HG03460 (cell line): ENCODE measurements around the gene PGAM5.
"Not testable (repeated sequence)": the region's sequence is repeated elsewhere in the genome, so short reads cannot be mapped to it uniquely, and the experiment has no call there.

Source experiments
- ATAC-seq: cut with Tn5 transposase; IDR thresholded peaks from one replicate; pipeline ENCODE4 v1.9.1; 2021; ENCODE audit not compliant: unreplicated experiment

The PGAM5 gene

DNA sequence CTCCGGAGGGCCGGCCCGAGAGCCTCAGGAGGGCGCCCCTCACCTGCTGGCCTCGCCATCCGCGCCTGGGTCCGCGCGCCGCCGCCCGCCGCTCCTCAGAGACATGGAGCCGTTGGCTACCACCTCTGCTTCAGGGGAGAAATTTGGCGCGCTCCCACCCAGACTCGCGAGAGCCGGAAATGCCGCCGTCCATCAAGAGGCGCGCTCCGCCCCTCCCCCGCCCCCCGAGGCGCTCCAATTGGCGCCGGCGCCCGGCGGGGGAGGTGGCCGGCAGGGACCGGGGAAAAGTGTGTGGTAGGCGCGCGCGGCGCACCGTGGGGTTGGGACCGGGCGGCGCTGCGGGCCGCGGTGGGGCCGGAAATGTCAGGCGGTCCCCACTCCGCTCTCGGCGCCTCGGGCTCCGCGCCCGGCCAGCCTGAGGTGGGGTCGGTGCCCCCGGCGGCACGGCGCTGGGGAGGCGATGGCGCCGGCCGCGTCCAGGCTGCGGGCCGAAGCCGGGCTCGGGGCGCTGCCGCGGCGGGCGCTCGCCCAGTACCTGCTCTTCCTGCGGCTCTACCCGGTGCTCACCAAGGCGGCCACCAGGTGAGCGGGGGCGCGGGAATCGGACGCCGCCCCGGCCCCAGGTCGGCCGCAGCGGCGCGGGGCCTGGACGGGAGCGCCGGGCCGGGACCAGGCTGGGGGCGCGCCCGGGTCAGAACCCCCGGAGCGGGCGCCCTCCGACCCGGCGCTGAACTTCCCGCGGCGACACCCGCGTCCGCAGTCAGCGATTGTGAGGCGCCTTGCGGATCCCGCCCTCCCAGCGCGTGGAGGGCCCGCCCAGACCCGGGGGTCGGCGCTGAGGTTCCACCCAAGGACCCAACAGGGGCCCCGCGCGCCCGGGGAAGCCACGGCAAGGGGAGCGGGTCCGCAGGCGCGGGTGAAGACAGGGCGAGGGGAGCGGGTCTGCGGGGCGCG lies 23.2 kb upstream of the PGAM5 start, which contains the start of the genes POLE and PXMP2:
POLE (minus strand) TSS at position 132 of the 954 bp plus-strand sequence; CDS start at position 105, 27 bp downstream.
PXMP2 (plus strand) TSS at position 377 of the 954 bp plus-strand sequence; CDS start at position 461, 84 bp downstream.
- peak; percentile 88 for ATAC-seq

DNA sequence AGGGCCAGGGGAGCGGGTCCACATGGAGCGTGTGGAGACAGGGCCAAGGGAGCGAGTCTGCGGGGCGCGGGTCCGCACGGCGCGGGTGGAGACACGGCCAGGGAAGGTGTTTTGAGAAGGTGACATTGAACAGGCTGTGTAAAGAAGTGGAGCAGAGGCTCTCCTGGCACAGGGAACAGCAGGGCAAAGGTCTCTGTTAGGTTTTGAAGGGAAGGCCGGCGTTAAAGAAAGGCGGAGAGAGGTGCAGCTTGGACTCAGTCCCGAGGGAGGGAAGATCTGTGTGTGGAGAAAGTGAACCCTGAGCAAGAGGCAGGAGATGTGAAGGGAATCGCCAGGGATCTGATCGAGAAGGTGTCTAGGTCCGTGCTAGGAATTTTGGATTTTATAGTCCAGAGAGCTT lies 21.4 kb upstream of the PGAM5 start:
- ATAC-seq, result no peak

GRCh38 chr12:132690112-132690511 lies 20.5 kb upstream of the PGAM5 start:
- ATAC-seq, result no peak

DNA sequence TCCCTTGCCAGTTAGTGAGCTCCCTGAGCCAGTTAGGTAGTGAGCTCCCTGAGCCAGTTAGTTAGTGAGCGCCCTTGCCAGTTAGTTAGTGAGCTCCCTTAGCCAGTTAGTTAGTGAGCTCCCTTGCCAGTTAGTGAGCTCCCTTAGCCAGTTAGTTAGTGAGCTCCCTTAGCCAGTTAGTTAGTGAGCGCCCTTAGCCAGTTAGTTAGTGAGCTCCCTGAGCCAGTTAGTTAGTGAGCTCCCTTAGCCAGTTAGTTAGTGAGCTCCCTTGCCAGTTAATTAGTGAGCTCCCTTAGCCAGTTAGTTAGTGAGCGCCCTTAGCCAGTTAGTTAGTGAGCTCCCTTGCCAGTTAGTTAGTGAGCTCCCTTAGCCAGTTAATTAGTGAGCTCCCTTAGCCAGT lies 18.6 kb upstream of the PGAM5 start:
- not testable (repeated sequence) for ATAC-seq

GRCh38 chr12:132694888-132695287 lies 15.8 kb upstream of the PGAM5 start:
- not testable (repeated sequence) for ATAC-seq

GRCh38 chr12:132695431-132695830 lies 15.2 kb upstream of the PGAM5 start:
- no peak for ATAC-seq

- no peak for ATAC-seq
These were observed 12.3 kb upstream of the PGAM5 start for GRCh38 chr12:132698341-132698740.

DNA sequence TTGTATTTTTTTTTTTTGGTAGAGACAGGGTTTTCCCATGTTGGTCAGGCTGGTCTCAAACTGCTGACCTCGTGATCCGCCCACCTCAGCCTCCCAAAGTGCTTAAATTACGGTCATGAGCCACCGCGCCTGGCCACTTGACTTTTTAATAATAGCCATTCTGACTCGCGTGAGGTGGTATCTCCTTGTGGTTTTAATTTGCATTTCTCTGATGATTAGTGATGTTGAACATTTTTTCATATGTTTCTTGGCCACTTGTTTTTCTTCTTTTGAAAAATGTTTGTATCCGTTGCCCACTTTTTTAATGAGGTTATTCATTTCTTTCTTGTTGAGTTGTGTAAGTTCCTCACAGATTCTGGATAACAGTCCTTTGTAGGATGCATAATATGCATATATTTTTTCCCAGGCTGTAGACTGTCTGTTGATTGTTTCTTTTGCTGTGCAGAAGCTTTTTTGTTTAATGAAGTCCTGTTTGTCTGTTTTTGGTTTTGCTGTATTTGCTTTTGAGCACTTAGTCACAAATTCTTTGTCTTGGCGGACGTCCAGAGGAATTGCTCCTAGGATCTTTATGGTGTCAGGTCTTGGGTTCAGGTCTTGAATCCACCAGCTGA lies 10.3 kb upstream of the PGAM5 start:
- ATAC-seq, result no peak

DNA sequence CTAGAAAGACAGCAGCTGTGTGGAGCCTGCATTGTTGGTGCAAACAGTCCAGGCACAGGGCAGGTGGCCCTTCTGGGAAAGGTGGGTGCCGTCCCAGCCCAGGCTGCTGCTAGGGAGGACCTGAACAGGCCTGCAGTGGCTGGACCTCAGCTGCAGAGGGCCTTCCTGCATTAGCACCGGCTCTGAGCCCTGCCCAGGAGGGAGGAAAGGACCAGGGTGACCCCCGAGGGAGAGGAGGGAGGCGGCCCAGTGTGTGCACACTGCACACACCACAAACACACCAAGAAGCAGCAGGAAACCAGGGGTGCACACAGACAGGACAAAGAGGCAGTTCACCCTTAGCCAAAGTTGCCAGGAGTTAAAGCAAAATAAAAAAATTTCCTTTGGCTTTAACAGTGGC lies 8.0 kb upstream of the PGAM5 start:
- ATAC-seq, result no peak

DNA sequence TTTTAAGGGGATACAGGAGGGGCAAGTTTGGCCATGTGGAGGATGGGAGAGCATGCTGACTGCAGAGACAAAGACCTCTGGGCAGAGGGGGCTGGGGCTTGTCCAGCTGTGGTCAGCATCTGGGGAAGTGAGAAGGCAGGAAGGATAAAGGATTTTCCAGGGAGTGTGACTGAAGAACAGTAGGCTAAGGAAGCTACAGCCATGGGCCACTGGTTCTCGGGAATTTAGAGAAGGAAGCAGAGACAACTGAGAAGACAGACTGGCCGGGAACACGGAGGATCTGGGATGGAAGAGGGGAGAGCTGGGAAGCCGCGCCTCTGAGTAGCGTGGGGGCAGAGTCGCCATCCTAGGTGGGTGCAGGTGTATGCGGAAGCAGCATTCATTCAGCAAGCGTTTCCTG lies 7.0 kb upstream of the PGAM5 start:
- no peak for ATAC-seq

GRCh38 chr12:132707241-132707640 lies 3.4 kb upstream of the PGAM5 start:
- no peak for ATAC-seq

GRCh38 chr12:132708150-132708549 lies 2.5 kb upstream of the PGAM5 start:
- no peak for ATAC-seq

DNA sequence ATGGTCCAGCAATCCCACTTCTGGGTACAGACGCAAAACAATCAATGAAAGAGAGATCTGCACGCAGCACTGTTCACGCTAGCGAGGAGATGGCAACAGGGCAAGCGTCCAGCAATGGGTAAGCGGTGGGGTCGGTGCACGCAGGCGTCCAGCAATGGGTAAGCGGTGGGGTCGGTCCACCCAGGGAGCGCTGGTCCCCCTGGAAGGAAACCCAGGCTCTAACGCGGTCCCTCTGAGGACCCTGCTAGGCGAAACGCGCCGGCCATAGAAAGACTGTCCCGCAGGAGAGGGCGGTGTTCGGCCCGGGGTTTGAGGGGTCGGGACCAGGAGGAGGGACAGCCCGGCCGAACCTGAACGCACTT lies 618 bp upstream of the PGAM5 start:
- ATAC-seq, result peak; percentile 27

DNA sequence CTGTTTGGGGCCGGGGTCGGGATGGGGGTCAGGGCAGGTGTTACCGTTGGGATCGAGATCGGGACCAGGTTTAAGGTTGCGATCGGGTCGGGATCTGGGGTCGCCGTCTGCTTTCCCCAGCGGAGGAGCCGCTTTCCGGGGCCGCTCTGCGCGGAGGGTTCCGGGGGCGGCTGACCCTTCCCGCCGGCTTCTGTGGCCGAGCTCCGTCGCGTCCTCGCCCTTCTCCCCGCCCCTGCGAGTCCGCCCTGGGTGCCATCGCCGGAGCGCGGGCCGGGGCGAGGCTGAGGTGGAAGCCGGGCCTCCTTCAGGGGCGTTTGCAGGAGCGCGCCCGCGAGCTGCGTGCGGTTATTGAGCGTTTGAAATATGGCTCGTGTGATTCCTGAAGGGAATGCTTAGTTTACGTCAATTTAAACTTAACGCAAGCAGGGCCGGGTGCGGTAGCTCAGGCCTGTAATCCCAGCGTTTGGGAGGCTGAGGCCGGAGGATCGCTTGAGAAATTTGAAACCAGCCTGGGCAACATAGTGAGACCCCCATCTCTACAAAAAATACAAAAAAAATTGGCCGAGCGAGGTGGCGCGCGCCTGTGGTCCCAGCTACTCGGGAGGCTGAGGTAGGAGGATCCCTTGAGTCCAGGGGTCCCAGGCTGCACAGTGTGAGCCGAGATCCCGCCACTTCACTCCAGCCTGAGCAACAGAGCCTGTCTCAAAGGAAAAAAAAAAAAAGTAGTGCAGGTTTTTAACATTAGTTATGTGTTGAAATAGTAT lies 620 bp downstream of the PGAM5 start:
- peak; percentile 18 for ATAC-seq

GRCh38 chr12:132713123-132713522 lies 2.5 kb downstream of the PGAM5 start:
- no peak for ATAC-seq

DNA sequence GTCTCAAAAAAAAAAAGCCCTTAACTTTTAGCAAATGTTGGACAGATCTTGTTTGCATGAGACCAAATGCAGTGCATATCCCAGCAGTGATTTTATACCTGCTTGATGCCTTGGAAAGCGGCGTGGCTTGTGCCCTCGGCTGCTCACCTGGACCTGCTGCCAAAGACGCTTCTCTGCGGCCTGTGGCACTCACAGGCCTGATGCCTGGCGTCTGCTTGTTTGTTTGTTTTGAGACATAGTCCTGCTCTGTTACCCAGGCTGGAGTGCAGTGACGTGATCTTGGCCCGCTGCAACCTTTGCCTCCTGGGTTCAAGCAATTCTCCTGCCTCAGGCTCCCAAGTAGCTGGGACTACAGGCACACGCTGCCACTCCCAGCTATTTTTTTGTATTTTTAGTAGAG lies 5.2 kb downstream of the PGAM5 start:
- ATAC-seq, result no peak

DNA sequence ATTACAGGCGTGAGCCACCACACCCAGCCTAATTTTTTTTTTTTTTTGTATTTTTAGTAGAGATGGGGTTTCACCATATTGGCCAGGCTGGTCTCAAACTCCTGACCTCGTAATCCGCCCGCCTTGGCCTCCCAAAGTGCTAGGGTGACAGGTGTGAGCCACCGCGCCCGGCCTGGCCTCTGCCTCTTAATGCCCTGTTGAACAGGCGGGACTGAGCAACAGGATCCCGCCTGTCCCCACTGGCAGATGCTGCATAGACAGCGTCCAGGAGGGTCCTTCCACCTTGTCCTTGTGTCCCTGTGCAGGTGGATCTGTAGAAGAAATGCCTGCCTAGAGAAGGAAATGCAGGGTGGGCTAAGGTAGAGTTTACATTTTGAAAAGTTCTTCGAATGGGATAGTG lies 5.7 kb downstream of the PGAM5 start:
- ATAC-seq, result no peak

GRCh38 chr12:132717011-132717410 lies 6.4 kb downstream of the PGAM5 start:
- no peak for ATAC-seq

GRCh38 chr12:132717531-132718387 lies 7.1 kb downstream of the PGAM5 start:
- no peak for ATAC-seq

- no peak for ATAC-seq
These were observed 8.0 kb downstream of the PGAM5 start for GRCh38 chr12:132718644-132719043.
